ENCODE measurements around the gene YARS1.

DNA sequence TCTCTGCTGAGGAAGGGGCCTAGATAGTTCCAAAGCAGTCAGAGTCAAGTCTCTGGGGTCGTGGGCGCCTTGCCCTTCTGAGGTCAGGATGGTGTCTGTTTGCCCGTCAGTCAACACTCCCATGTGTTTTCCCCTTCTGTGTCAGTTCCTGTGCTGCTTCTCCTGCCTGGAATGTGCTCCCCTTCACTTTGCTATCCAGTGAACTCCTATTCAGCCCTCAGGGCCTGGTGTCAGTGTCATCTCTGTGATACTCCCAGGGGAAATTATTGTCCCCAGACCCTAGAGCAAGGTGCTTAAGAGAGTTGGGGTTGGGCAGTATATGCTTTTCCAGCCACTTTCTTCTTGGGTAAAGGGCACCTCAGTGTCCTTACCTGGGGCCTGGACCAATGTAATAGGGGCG is 68.8 kb downstream of the YARS1 start:
- TF ChIP-seq DNMT1 (CRISPR knock-in tag; IDR thresholded peaks at IDR 0.05): no peak
- no peak for TF ChIP-seq HIVEP1 (CRISPR knock-in tag; IDR thresholded peaks at IDR 0.05)
- TF ChIP-seq, protein P1, sequence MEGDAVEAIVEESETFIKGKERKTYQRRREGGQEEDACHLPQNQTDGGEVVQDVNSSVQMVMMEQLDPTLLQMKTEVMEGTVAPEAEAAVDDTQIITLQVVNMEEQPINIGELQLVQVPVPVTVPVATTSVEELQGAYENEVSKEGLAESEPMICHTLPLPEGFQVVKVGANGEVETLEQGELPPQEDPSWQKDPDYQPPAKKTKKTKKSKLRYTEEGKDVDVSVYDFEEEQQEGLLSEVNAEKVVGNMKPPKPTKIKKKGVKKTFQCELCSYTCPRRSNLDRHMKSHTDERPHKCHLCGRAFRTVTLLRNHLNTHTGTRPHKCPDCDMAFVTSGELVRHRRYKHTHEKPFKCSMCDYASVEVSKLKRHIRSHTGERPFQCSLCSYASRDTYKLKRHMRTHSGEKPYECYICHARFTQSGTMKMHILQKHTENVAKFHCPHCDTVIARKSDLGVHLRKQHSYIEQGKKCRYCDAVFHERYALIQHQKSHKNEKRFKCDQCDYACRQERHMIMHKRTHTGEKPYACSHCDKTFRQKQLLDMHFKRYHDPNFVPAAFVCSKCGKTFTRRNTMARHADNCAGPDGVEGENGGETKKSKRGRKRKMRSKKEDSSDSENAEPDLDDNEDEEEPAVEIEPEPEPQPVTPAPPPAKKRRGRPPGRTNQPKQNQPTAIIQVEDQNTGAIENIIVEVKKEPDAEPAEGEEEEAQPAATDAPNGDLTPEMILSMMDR (CRISPR knock-in tag; IDR thresholded peaks at IDR 0.05): no peak
- TF ChIP-seq GATAD2A (CRISPR knock-in tag; IDR thresholded peaks at IDR 0.05): no peak
- no peak for TF ChIP-seq TAF1 (CRISPR knock-in tag; IDR thresholded peaks at IDR 0.05)
- TF ChIP-seq ZNF703 (CRISPR knock-in tag; IDR thresholded peaks at IDR 0.05; ENCODE audit: borderline replicate concordance): no peak
- TF ChIP-seq, protein P2, sequence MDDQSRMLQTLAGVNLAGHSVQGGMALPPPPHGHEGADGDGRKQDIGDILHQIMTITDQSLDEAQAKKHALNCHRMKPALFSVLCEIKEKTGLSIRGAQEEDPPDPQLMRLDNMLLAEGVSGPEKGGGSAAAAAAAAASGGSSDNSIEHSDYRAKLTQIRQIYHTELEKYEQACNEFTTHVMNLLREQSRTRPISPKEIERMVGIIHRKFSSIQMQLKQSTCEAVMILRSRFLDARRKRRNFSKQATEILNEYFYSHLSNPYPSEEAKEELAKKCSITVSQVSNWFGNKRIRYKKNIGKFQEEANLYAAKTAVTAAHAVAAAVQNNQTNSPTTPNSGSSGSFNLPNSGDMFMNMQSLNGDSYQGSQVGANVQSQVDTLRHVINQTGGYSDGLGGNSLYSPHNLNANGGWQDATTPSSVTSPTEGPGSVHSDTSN (CRISPR knock-in tag; IDR thresholded peaks at IDR 0.05; ENCODE audit: borderline replicate concordance): no peak
- TF ChIP-seq TAF15 (IDR thresholded peaks at IDR 0.05; ENCODE audit: low read depth, low read length, poor library complexity, severe bottlenecking): no peak

Measured in HepG2 (cell line).